Stimulated activated CD4-positive, alpha-beta T cell treated with anti-CD3 and anti-CD28 coated beads, Interleukin-4, amount 100 ng/mL, for 24 hours (primary cell): ENCODE results near the gene HSPB1.
"Not testable (repeated sequence)": the region's sequence is repeated elsewhere in the genome, so short reads cannot be mapped to it uniquely, and the experiment has no call there.

Experiments used
- DNase-seq: peaks from one replicate; pipeline ENCODE4 v3.0.0-alpha.2; 2020

HSPB1 gene

DNA sequence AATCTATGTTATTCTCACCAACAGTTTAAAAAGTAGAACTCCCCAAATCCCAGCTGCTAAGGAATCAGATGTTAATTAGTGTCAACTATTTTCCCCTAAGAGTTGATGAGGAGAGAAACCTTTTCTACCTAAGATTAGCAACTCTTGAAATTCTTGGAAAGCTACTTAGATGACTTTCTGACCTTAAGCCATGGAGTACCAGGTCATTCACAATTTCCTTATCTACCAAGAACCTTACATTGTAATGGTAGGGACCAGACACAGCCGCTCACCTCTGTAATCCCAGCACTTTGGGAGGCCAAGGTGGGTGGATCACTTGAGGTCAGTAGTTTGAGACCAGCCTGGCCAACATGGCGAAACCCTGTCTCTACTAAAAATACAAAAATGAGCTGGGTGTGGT, 32.9 kb downstream of the HSPB1 start:
- DNase-seq = not testable (repeated sequence)

DNA sequence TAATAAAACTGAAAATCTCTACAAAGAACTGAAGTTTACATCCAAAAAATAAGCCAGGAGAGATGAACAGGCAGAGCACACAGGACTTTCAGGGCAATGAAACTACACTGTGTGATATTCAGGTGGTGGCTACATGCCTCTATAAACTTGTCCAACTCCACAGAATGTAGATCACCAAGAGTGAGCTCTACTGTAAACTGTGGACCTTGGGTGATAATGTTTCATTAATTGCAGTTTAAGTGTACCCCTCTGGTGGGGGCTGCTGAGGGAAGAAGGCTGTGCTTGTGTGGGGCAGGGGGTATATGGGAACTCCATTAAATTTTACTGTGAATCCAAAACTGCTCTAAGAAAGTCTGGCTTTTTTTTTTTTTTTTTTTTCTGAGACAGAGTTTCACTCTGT, 33.6 kb downstream of the HSPB1 start:
- no peak for DNase-seq

DNA sequence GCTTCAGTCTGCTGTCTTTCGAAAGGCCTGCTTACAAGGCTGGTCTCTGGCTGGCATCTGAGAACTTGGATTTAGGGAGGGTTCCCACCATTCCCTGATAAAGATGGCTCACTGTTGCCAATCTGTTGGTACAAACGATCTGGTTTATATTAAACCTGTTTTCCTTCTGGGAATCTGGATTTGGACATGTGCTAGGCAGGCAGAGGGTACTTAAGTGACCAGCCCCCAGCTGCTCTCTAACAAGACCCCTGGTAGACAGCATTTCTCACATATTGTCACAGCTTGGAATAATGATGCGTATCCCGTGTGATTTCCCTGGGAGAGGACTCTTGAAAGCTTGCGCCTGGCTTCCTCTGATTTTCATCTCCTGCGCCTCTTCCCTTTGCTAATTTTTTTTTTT, 34.7 kb downstream of the HSPB1 start:
- DNase-seq = no peak

DNA sequence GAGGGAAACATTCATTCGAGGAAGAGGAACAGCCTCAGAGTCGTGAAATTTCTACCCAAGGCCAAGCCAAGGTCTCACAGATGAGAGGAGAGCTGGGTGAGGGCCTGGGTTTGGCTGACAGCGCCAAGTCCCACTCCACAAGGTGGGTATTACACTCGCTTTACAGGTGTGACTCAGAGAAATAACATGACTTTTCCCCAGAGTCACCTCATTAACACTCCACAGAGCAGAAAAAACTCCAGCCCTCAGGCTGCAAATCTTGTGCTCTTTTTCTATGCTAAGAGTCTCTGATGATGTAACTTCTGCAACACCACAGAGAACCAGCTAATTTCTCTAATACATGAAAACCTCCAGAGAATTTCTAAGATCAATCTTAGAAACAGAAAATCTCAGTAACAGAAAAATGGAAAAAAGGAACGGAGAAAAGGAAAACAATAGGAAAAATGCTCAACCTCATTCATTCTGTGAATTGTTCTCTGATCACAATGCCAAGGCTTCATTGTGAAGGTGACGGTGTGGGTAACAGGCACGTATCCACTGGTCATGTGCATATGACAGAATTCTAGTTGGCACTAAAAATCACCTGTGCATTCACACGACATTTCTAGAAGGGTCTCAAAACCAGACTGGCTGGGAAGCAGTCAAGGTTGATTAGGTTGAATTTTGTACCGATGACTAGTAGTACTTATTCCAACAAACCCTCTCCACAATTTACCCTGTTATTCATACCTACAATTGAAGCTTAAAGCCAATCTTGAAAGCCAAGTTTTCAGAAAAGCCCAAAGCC, 36.0 kb downstream of the HSPB1 start:
- DNase-seq = no peak

DNA sequence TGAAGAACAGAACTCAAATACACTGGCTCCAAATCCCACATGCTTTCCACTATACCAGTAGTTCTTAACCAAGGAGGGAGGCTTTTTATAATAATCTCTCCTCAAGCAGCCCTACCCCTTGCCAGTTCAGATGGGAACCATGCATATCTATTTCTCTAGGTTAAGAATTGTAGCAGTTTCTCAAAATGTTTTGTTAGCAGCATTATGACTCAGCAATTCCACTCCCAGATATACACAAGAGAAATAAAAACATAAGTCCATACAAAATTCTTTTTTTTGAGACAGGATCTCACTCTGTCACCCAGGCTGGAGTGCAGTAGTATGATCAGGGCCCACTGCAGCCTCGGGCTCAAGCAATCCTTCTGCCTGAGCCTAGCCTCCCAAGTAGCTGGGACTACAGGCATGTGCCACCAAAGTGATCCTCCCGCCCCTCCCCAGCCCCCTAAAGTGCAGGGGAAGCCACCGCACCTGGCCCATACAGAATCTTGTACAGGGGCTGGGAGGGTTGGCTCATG, 38.2 kb downstream of the HSPB1 start:
- DNase-seq = no peak

DNA sequence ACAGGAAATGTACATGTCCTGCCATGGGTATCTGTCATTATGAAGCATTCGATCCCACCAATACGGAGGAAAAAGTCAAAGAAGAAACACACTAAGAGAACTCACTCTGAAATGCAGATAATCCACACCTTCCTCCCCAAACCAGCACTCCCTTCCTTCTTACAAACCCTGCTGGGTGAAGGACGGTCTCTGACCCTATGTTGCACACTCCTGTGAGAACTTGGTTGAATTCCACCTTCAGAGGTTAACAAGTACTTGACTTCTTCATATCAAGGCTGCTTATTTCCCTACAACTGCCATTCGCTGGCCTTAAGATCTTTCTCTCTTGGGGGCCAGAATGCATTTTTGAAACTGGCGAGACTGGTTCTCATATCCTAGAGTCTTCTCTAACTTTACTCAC, 39.7 kb downstream of the HSPB1 start:
- no peak for DNase-seq

DNA sequence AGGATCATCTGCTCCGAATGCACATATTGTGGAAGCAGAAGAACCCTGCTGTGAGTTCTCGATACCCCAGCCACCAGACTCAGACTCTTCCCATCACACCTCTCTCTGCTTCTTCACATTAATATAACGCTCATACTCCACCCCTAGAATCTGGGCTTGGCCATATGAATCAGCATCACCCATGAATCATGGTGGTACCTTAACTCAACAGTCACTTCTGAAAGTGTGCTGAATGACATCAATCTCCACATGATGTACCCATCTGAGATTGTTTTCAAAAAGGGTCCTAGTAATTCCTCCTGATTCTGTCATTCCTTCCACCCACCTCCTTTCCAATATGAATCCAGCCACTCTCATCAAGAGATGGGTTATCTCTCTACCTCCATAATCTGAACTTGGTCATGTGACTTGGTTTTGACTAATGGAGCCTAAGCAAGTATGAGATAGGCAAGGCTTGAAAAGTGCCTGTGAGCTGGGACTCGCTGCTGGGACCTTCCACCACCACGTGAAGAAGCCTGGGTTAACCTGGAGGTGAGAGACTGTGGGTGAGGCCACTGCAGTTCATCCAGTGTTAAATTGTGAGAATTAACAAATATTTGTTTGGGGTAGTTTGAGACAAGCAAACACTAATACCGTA, 40.9 kb downstream of the HSPB1 start:
- peak; percentile 22 for DNase-seq

DNA sequence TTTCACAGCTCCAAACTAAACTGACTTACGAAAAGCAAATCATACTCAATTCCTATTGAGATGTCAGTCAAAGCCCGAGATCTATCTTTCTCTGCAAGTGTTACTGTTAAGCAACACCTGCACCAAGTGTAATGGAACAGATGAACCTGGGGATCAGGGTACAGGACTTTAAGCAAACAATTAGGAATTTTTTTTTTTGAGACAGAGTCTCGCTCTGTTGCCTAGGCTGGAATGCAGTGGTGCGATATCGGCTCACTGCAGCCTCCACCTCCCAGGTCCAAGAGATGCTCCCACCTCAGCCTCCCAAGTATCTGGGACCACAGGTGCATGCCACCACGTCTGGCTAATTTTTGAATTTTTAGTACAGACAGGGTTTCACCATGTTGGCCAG, 41.5 kb downstream of the HSPB1 start:
- no peak for DNase-seq

DNA sequence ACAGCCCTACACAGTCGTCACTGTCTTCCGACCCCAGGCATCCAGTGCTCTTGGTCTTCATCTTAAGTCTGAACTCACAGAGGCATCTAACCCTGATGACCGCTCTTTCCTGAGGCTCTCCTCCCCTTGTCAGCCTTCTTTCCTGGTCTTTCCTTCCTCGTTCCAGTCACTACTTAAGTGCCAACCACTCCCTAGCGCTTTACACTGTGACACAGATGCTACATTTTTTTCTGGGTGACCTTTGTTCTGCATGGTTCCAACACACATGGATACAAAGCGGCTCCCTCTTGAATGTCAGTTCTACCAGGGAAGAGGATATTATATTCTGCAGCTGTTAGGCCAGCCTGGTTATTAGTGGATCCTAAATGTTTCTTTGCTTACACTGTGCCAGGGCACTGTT, 43.6 kb downstream of the HSPB1 start:
- no peak for DNase-seq

DNA sequence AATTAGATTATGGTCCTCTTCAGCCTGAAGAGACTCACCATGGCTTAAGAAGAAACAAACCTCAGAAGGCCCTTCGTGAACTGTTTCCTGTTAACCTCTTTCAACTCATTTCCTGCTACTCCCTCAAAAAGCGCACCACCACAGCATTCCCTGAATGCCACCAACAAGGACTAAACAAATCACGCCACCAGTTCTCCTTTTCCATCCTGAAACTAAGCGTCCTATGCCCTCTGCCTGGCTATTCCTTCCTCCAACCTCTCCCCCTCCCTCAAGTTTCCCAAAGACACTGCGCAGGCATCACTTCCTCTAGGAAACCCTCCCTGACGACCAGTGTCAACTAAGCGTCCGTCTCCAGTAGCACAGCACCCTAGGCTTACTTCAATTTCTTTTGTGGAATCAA, 44.3 kb downstream of the HSPB1 start:
- no peak for DNase-seq

DNA sequence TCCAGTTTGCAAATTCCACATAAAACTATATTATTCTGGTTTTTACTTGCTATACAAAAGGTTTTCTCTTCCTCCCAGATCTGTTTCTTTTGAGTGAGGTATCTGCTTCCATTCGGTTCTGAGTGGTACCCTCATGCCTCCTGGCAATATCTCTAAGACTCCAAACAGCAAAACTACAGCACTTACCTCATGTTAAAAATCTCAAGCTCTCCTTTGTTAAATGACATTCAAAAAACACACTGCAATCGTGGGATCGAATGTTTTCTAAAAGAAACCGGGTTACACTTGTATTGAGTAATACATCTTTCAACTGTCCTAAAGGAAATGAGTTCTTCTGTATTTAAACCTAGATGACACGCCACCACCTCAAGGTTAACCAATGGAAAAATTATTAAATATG, 45.2 kb downstream of the HSPB1 start:
- no peak for DNase-seq

DNA sequence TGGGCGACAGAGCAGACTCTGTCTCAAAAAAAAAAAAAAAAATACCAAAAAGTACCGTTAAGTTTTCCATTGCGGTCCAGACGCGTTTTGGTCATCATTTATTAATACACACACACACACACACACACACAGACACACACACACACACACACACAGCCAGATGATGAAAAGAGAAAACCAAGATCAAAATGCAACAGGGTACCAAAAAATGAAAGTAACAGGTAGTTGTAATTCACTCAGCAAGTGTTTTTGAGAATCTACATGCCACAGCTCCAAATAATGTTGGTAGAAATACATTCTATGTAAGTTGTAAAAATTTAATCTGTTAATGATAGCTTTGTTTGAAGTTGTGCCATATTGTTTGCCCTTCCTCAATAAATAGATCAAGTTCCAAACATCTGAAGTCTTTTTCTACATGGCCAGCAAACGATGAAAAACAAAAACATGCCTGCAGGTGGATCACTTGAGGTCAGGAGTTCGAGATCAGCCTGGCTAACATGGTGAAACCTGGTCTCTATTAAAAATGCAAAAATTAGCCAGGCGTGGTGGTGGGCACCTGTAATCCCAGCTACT, 46.9 kb downstream of the HSPB1 start:
- DNase-seq = no peak

DNA sequence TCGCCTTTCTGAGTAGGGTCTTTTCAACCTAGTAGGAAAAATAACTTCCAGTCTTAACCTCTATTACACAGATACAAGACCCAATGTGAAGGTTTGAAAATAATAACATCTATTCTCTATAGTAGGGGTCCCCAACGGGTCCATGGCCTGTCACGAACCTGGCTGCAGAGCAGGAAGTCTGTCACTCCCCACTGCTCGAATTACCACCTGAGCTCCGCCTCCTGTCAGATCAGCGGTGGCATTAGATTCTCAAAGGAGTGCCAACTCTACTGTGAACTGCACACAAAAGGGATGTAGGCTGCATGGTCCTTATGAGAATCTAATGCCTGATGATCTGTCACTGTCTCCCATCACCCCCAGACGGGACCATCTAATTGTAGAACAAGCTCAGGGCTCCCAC, 48.9 kb downstream of the HSPB1 start:
- no peak for DNase-seq

DNA sequence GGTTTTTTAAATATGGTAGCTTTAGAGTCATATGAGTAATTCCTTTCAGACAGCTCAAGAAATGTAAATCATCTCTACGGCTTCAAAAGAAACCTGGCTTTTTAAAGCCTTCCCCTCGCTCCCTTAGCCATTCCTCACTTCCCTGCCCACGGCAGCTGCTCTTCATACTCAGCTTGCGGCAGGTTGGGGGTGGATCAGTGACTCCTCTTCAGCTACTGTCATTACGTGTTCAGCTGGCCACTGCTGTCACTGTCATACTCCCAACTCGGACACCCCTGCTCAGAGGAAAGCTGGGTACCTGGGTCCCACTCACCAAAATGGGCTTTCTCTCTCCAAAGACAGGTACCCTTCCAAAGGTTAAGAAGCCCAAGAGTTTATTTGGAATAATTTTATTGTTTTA, 49.7 kb downstream of the HSPB1 start:
- DNase-seq = peak; percentile 17

DNA sequence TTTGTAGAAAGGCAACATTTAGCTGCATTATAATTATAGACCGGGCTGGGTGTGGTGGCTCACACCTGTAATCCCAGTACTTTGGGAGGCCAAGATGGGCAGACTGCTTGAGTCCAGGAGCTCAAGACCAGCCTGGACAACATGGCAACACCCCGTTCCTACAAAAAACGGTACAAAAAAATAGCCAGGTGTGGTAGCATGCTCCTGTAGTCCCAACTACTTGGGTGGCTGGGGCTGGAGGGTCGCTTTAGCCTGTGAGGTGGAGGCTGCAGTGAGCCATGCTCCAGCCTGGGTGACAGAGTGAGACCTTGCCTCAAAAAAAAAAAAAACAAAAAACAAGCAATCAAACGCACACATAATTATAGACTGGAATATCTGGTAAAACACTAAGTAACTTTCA, 51.3 kb downstream of the HSPB1 start:
- DNase-seq = no peak
